Activated T-cell treated with anti-CD3 and anti-CD28 coated beads for 48 hours (primary cell): Measurements from ENCODE around the gene SPPL2B.
"Not testable (repeated sequence)": the region's sequence is repeated elsewhere in the genome, so short reads cannot be mapped to it uniquely, and the experiment has no call there.

Source experiments
- DNase-seq: peaks from one replicate; pipeline ENCODE4 v3.0.0-alpha.2; 2020; ENCODE audit warnings: low read depth

SPPL2B gene

DNA sequence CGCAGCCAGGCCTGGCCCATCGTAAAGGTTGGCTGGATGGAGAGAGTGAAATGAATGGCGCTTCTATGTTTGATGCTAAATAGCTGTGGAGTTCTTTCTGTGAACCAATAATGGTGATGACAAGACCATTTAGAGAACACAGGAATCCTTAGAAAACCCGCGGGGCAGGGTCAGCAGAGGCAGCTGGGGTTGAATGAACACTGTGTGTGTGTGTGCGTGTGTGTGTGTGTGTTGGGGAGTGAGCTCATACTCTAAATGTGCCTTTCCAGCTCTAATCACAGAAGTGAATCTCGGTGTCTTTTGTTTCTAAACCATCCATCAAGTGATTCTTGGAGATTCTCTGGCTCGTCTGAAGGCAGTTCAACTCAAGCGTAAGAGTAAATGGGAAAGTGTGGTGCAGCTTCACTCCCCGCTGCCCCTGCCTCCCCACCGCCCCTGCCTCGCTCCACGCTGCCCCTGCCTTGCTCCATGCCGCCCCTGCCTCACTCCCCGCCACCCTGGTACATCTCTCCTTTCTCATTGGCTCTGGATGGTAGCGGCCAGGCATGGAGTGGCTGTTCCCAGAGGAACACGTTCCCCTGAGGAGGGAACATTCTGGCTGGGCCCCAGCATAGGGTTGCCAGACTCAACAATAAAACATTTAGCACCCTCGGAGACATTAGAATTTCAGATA, 52.8 kb downstream of the SPPL2B start:
- DNase-seq: no peak

DNA sequence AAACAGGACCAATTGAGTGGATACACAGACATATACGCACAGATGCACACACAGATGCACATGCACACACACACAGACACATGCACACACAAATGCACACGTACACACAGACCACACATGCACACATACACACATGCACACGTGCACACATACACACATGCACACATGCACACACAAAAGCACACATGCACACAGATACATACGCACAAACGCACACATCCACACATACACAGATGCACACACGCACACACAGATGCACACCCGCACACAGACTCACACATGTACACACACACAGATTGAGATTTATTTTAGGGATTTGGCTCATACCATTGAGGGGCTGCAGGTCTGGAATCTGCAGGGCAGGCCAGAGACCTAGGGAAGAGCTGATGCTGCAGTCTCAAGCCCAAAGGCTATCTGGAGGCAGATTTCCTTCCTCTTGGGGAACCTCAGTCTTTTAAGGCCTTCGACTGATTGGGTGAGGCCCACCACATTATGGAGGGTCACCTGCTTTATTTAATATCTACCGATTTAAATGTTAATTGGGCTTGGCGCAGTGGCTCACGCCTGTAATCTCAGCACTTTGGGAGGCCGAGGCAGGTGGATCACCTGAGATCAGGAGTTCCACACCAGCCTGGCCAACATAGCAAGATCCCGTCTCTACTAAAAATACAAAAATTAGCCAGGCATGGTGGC, 54.2 kb downstream of the SPPL2B start:
- no peak for DNase-seq

- no peak for DNase-seq
Measured at GRCh38 chr19:2385053-2385721, 56.7 kb downstream of the SPPL2B start.

DNA sequence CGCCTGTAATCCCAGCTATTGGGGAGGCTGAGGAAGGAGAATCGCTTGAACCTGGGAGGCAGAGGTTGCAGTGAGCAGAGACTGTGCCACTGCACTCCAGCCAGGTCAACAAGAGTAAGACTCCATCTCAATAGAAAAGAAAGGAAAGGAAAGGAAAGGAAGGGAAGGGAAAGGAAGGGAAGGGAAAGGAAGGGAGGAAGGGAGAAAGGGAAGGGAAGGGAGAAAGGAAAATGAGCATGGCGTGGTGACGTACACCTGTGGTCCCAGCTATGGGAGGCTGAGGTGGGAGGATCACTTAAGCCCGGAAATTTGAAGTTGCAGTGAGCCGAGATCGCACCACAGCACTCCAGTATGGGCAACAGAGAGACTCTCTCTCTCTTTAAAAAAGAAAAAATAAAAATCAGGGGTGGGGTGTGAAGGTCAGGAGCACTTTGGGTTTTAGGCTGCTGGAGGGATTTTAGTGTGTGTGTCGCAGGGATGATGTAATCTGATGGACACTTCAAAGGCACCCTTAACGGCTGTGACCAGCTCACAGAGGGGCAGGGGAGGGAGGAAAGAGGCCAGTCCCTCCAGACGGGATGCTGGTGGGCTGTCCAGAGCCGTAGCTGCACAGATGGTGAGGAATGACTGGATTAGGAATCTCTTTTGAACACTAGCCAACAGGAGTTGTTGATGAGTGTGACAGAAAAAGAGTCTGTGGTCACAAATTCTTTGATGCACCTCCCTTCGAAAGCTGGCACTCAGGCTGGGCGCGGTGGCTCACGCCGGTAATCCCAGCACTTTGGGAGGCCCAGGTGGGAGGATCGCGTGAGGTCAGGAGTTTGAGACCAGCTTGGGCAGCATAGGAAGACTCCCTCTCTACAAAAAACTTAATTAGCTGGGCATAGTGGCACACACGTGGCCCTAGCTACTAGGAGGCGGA, 59.1 kb downstream of the SPPL2B start:
- DNase-seq: no peak

- no peak for DNase-seq
Measured at GRCh38 chr19:2389594-2389993, 61.1 kb downstream of the SPPL2B start.

GRCh38 chr19:2391118-2391725, 62.7 kb downstream of the SPPL2B start:
- DNase-seq: no peak

DNA sequence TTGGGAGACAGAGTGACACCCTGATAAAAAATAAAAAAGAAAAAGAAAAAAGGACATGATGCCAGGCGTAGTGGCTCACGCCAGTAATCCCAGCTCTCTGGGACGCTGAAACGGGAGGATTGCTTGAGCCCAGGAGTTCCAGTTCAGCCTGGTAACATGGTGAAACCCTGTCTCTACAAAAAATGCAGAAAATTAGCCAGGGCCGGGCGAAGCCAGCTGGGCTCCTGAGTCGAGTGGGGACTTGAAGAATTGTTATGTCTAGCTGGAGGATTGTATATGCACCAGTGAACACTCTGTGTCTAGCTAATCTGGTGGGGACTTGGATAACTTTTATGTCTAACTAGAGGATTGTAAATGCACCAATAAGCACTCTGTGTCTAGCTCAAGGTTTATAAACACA, 63.9 kb downstream of the SPPL2B start:
- no peak for DNase-seq

DNA sequence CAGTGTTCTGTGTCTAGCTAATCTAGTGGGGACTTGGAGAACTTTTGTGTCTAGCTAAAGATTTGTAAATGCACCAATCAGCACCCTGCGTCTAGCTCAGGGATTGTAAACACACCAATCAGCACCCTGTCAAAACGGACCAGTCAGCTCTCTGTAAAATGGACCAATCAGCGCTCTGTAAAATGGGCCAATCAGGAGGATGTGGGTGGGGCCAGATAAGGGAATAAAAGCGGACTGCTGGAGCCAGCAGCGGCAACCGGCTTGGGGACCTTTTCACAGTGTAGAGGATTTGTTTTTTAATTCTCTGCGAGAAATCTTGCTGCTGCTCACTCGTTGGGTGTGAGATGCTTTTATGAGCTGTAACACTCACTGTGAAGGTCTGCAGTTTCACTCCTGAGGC, 64.4 kb downstream of the SPPL2B start:
- not testable (repeated sequence) for DNase-seq

GRCh38 chr19:2394054-2394441, 65.6 kb downstream of the SPPL2B start:
- DNase-seq: no peak

GRCh38 chr19:2394442-2395292, 66.2 kb downstream of the SPPL2B start:
- no peak for DNase-seq

- DNase-seq: not testable (repeated sequence)
Measured at GRCh38 chr19:2395293-2395829, 66.9 kb downstream of the SPPL2B start.

GRCh38 chr19:2397173-2397572, 68.7 kb downstream of the SPPL2B start:
- DNase-seq: not testable (repeated sequence)

- no peak for DNase-seq
Measured at GRCh38 chr19:2398735-2399305, 70.3 kb downstream of the SPPL2B start.

DNA sequence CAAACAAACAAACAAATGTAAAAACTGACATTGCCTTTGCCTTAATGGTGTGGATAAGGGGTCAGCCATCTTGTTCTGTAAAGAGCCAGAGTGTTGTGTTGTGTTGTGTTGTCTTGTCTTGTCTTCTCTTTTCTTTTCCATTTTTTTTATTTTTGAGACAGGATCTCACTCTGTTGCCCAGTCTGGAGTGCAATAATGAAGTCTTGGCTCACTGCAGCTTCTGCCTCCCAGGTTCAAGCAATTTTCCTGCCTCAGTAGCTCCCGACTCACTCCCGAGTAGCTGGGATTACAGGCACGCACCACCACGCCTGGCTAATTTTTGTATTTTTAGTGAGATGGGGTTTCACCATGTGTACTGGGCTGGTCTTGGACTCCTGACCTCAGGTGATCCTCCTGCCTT, 71.1 kb downstream of the SPPL2B start:
- no peak for DNase-seq
